HepG2 (cell line): ENCODE measurements around the gene MT1F. TPM values are rescaled to one million over a fixed set of nuclear protein-coding genes. Genes with fewer than 3 reads are reported as not detected.

Source experiments
- BRF2 ChIP-seq: sonication (generic); formaldehyde crosslinking; IDR thresholded peaks from 2 replicates; pipeline ENCODE4 v1.8.1; 2022; ENCODE audit warnings: mild to moderate bottlenecking, missing genetic modification reagents
- CCDC6 ChIP-seq: sonication (generic); formaldehyde crosslinking; IDR thresholded peaks from 2 replicates; pipeline ENCODE4 v1.8.1; 2022; ENCODE audit warnings: mild to moderate bottlenecking, missing genetic modification reagents, moderate library complexity
- GATA4 ChIP-seq: sonication (generic); IDR thresholded peaks from 2 replicates; pipeline ENCODE4 v1.6.1; 2016; ENCODE audit warnings: antibody characterized with exemption, low read depth, borderline replicate concordance
- HES4 ChIP-seq: sonication (generic); formaldehyde crosslinking; IDR thresholded peaks from 2 replicates; pipeline ENCODE4 v1.9.0; 2021; ENCODE audit warnings: mild to moderate bottlenecking, missing genetic modification reagents, borderline replicate concordance
- KLF12 ChIP-seq: sonication (generic); formaldehyde crosslinking; IDR thresholded peaks from 2 replicates; pipeline ENCODE4 v1.4.0; 2020; ENCODE audit warnings: missing genetic modification reagents, borderline replicate concordance
- MAFK ChIP-seq, 2 experiments: IDR thresholded peaks in 1 of 2; conservative IDR thresholded peaks in 1 of 2; 2 replicates each; pipeline ENCODE4 v1.6.1; 2011; ENCODE audit warnings: improper control_type of control experiment in 2 of 2, low read length in 2 of 2
- PAX8 ChIP-seq: sonication (generic); formaldehyde crosslinking; IDR thresholded peaks from 2 replicates; pipeline ENCODE4 v1.8.0; 2022; ENCODE audit warnings: mild to moderate bottlenecking, missing genetic modification reagents, borderline replicate concordance
- PCBP2 ChIP-seq: fragments of 200-400 bp; formaldehyde crosslinking; optimal IDR thresholded peaks from 2 replicates; pipeline ENCODE3; 2018; ENCODE audit warnings: low read length, low read depth; ENCODE audit not compliant: poor library complexity, severe bottlenecking
- SMAD3 ChIP-seq: sonication (generic); formaldehyde crosslinking; IDR thresholded peaks from 2 replicates; pipeline ENCODE4 v1.4.0; 2020; ENCODE audit warnings: missing genetic modification reagents
- SMC3 ChIP-seq: IDR thresholded peaks from 2 replicates; pipeline ENCODE4 v1.6.1; 2011; ENCODE audit warnings: low read length, improper control_type of control experiment
- TAF15 ChIP-seq: fragments of 200-400 bp; formaldehyde crosslinking; IDR thresholded peaks from one replicate; pipeline ENCODE4 v1.6.1; 2018; ENCODE audit warnings: mild to moderate bottlenecking, low read depth, low read length; ENCODE audit not compliant: poor library complexity, severe bottlenecking
- YY1 ChIP-seq: IDR thresholded peaks from 2 replicates; pipeline ENCODE4 v1.6.1; 2011; ENCODE audit warnings: low read length, low read depth, moderate library complexity, mild to moderate bottlenecking; ENCODE audit not compliant: insufficient read depth, insufficient replicate concordance
- ZNF143 ChIP-seq: sonication (generic); formaldehyde crosslinking; IDR thresholded peaks from 2 replicates; pipeline ENCODE4 v1.4.0; 2020; ENCODE audit warnings: missing genetic modification reagents
- ZNF225 ChIP-seq: sonication (generic); formaldehyde crosslinking; IDR thresholded peaks from 2 replicates; pipeline ENCODE4 v1.4.0; 2020; ENCODE audit warnings: mild to moderate bottlenecking, missing genetic modification reagents
- ZNF256 ChIP-seq: sonication (generic); formaldehyde crosslinking; conservative IDR thresholded peaks from 2 replicates; pipeline ENCODE4 v1.4.0; 2020; ENCODE audit warnings: missing genetic modification reagents
- ZNF260 ChIP-seq: sonication (generic); formaldehyde crosslinking; IDR thresholded peaks from 2 replicates; pipeline ENCODE4 v1.4.0; 2020; ENCODE audit warnings: missing genetic modification reagents, low read depth, mild to moderate bottlenecking, borderline replicate concordance
- ZNF30 ChIP-seq: sonication (generic); formaldehyde crosslinking; IDR thresholded peaks from 2 replicates; pipeline ENCODE4 v1.5.0; 2020; ENCODE audit warnings: mild to moderate bottlenecking, missing genetic modification reagents
- ZNF329 ChIP-seq: sonication (generic); formaldehyde crosslinking; IDR thresholded peaks from 2 replicates; pipeline ENCODE4 v1.9.0; 2021; ENCODE audit warnings: low read depth, mild to moderate bottlenecking, missing genetic modification reagents
- ZNF331 ChIP-seq: sonication (generic); formaldehyde crosslinking; IDR thresholded peaks from 2 replicates; pipeline ENCODE4 v1.4.0; 2020; ENCODE audit warnings: missing genetic modification reagents
- ZNF766 ChIP-seq: sonication (generic); formaldehyde crosslinking; IDR thresholded peaks from 2 replicates; pipeline ENCODE4 v1.5.0; 2020; ENCODE audit warnings: missing genetic modification reagents, borderline replicate concordance
- polyA plus RNA-seq, 8 experiments: library from polyadenylated mRNA; depleted of rRNA in 3 of 8; stranded (reverse) in 7 of 8; unstranded in 1 of 8; fragments of >200 nt; fragmentation: Illumina TruSeq in 4 of 8; extraction: Trizol in 4 of 8; gene quantifications; 2 replicates each; pipeline versions ENCODE4 v1.2.1 to v1.2.3, GENCODE V29; 2011 to 2016; ENCODE audit warnings: low read depth in 4 of 8, missing spikeins in 1 of 8, mixed read lengths in 1 of 8; ENCODE audit not compliant: insufficient read depth in 1 of 8
- total RNA-seq, 5 experiments: library from RNA; depleted of rRNA; stranded (reverse); fragments of >200 nt; fragmentation: Illumina TruSeq; extraction: Trizol; gene quantifications; 2 replicates each; pipeline ENCODE4 v1.2.3, GENCODE V29; 2016; ENCODE audit warnings: low read depth in 1 of 5
- TF ChIP-seq, protein P1 (sequence below): sonication (generic); formaldehyde crosslinking; IDR thresholded peaks from 2 replicates; pipeline ENCODE4 v1.4.0; 2020; ENCODE audit warnings: mild to moderate bottlenecking, missing genetic modification reagents
- TF ChIP-seq, protein P2 (sequence below): sonication (generic); formaldehyde crosslinking; IDR thresholded peaks from 2 replicates; pipeline ENCODE4 v1.4.0; 2020; ENCODE audit warnings: mild to moderate bottlenecking, missing genetic modification reagents
- TF ChIP-seq, protein P3 (sequence below): sonication (generic); formaldehyde crosslinking; IDR thresholded peaks from 2 replicates; pipeline ENCODE4 v1.4.0; 2020; ENCODE audit warnings: missing genetic modification reagents

MT1F gene
- total and polyA plus RNA-seq, 2 of the 13 experiments (the other 11 are each of a cell fraction or from before 2014, with no cell fraction given) = 1.9 to 169 TPM

- TF ChIP-seq, protein P1, sequence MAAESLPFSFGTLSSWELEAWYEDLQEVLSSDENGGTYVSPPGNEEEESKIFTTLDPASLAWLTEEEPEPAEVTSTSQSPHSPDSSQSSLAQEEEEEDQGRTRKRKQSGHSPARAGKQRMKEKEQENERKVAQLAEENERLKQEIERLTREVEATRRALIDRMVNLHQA (CRISPR knock-in tag) = no peak
- TF ChIP-seq ZNF30 (CRISPR knock-in tag) = no peak
- no peak for TF ChIP-seq HES4 (CRISPR knock-in tag)
- TF ChIP-seq, protein P2, sequence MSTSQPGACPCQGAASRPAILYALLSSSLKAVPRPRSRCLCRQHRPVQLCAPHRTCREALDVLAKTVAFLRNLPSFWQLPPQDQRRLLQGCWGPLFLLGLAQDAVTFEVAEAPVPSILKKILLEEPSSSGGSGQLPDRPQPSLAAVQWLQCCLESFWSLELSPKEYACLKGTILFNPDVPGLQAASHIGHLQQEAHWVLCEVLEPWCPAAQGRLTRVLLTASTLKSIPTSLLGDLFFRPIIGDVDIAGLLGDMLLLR (CRISPR knock-in tag) = no peak; the same call in 1 of the 2 replicates
- TF ChIP-seq BRF2 = no peak; the same call in 1 of the 2 replicates
- TF ChIP-seq ZNF143 (CRISPR knock-in tag) = no peak; the same call in 1 of the 2 replicates
- 0 out of 2 replicates have a peak, but pooled peaks have one; percentile 20 for TF ChIP-seq KLF12 (CRISPR knock-in tag)
- no peak for TF ChIP-seq YY1
- no peak for TF ChIP-seq PCBP2
- peak; percentile 43; the same call in 1 of the 2 replicates for TF ChIP-seq ZNF331 (CRISPR knock-in tag)
- no peak for TF ChIP-seq ZNF766 (CRISPR knock-in tag)
- TF ChIP-seq SMAD3 (CRISPR knock-in tag) = no peak
- TF ChIP-seq CCDC6 (CRISPR knock-in tag) = no peak
- TF ChIP-seq TAF15 = no peak
- no peak for TF ChIP-seq MAFK (conservative IDR thresholded peaks at IDR 0.05 in 1 of 2, IDR thresholded peaks at IDR 0.05 in 1 of 2; ENCODE audit: low read length in 2 of 2)
- TF ChIP-seq ZNF260 = no peak
- TF ChIP-seq ZNF329 (CRISPR knock-in tag) = no peak
- no peak; the same call in 1 of the 2 replicates for TF ChIP-seq PAX8
- TF ChIP-seq ZNF225 (CRISPR knock-in tag) = no peak
- no peak for TF ChIP-seq GATA4
- no peak for TF ChIP-seq ZNF256 (CRISPR knock-in tag)
- TF ChIP-seq, protein P3, sequence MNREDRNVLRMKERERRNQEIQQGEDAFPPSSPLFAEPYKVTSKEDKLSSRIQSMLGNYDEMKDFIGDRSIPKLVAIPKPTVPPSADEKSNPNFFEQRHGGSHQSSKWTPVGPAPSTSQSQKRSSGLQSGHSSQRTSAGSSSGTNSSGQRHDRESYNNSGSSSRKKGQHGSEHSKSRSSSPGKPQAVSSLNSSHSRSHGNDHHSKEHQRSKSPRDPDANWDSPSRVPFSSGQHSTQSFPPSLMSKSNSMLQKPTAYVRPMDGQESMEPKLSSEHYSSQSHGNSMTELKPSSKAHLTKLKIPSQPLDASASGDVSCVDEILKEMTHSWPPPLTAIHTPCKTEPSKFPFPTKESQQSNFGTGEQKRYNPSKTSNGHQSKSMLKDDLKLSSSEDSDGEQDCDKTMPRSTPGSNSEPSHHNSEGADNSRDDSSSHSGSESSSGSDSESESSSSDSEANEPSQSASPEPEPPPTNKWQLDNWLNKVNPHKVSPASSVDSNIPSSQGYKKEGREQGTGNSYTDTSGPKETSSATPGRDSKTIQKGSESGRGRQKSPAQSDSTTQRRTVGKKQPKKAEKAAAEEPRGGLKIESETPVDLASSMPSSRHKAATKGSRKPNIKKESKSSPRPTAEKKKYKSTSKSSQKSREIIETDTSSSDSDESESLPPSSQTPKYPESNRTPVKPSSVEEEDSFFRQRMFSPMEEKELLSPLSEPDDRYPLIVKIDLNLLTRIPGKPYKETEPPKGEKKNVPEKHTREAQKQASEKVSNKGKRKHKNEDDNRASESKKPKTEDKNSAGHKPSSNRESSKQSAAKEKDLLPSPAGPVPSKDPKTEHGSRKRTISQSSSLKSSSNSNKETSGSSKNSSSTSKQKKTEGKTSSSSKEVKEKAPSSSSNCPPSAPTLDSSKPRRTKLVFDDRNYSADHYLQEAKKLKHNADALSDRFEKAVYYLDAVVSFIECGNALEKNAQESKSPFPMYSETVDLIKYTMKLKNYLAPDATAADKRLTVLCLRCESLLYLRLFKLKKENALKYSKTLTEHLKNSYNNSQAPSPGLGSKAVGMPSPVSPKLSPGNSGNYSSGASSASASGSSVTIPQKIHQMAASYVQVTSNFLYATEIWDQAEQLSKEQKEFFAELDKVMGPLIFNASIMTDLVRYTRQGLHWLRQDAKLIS (CRISPR knock-in tag) = no peak
- TF ChIP-seq SMC3 = no peak
Measured at GRCh38 chr16:56667581-56668571, 10.1 kb downstream of the MT1F start, which contains the start of gene MT1G (continued).
